ENCODE data around the gene CAMKMT.

The CAMKMT gene

GRCh38 chr2:44706681-44707553, 345.2 kb downstream of the CAMKMT start:
- no peak for DNase-seq

GRCh38 chr2:44707945-44708660, 346.4 kb downstream of the CAMKMT start:
- no peak for DNase-seq

- DNase-seq: no peak
Measured at GRCh38 chr2:44708661-44709000, 346.9 kb downstream of the CAMKMT start.

- DNase-seq: no peak
Measured at GRCh38 chr2:44713170-44713569, 351.4 kb downstream of the CAMKMT start.

- DNase-seq: no peak
Measured at GRCh38 chr2:44715671-44716081, 353.9 kb downstream of the CAMKMT start.

GRCh38 chr2:44716131-44716530, 354.4 kb downstream of the CAMKMT start:
- DNase-seq: no peak

GRCh38 chr2:44718431-44718830, 356.7 kb downstream of the CAMKMT start:
- DNase-seq: no peak

GRCh38 chr2:44719562-44719961, 357.8 kb downstream of the CAMKMT start:
- DNase-seq: no peak

GRCh38 chr2:44722026-44722625, 360.4 kb downstream of the CAMKMT start:
- DNase-seq: no peak

GRCh38 chr2:44723921-44724320, 362.2 kb downstream of the CAMKMT start:
- no peak for DNase-seq

- no peak for DNase-seq
Measured at GRCh38 chr2:44730593-44730992, 368.8 kb downstream of the CAMKMT start.

- no peak for DNase-seq
Measured at GRCh38 chr2:44731505-44731904, 369.8 kb downstream of the CAMKMT start.

GRCh38 chr2:44736270-44736942, 374.7 kb downstream of the CAMKMT start:
- no peak for DNase-seq

- no peak for DNase-seq
Measured at GRCh38 chr2:44740678-44741077, 378.9 kb downstream of the CAMKMT start.

- DNase-seq: no peak
Measured at GRCh38 chr2:44741507-44741906, 379.8 kb downstream of the CAMKMT start.

- DNase-seq: no peak
Measured at GRCh38 chr2:44742057-44742456, 380.3 kb downstream of the CAMKMT start.

- no peak for DNase-seq
Measured at GRCh38 chr2:44743473-44743872, 381.7 kb downstream of the CAMKMT start.

- DNase-seq: no peak
Measured at GRCh38 chr2:44744961-44745892, 383.5 kb downstream of the CAMKMT start.

- no peak for DNase-seq
Measured at GRCh38 chr2:44745922-44746766, 384.4 kb downstream of the CAMKMT start.

GRCh38 chr2:44746856-44747615, 385.3 kb downstream of the CAMKMT start:
- no peak for DNase-seq

All from effector CD8-positive, alpha-beta T cell (primary cell).